HepG2 (cell line): ENCODE measurements around the gene SECTM1. TPM values are rescaled to one million over a fixed set of nuclear protein-coding genes. Genes with fewer than 3 reads are reported as not detected.

Experiments
- DPF2 ChIP-seq: sonication (generic); formaldehyde crosslinking; IDR thresholded peaks from 2 replicates; pipeline ENCODE4 v1.4.0; 2020; ENCODE audit warnings: mild to moderate bottlenecking, low read depth, missing genetic modification reagents, borderline replicate concordance
- FIP1L1 ChIP-seq: fragments of 200-400 bp; formaldehyde crosslinking; IDR thresholded peaks from 2 replicates; pipeline ENCODE4 v1.6.1; 2018; ENCODE audit warnings: low read depth, mild to moderate bottlenecking, low read length, moderate library complexity, borderline replicate concordance; ENCODE audit not compliant: insufficient read depth
- HIVEP1 ChIP-seq: sonication (generic); formaldehyde crosslinking; IDR thresholded peaks from 2 replicates; pipeline ENCODE4 v1.4.0; 2020; ENCODE audit warnings: mild to moderate bottlenecking, missing genetic modification reagents
- HMG20B ChIP-seq: conservative IDR thresholded peaks from 2 replicates; pipeline ENCODE4 v1.6.1; 2016; ENCODE audit warnings: missing genetic modification reagents, missing compliant biosample characterization
- KAT7 ChIP-seq: IDR thresholded peaks from 2 replicates; pipeline ENCODE4 v1.6.1; 2018; ENCODE audit warnings: borderline replicate concordance, missing compliant biosample characterization
- KDM4B ChIP-seq: sonication (generic); formaldehyde crosslinking; IDR thresholded peaks from 2 replicates; pipeline ENCODE4 v1.4.0; 2020; ENCODE audit warnings: missing genetic modification reagents
- KLF12 ChIP-seq: sonication (generic); formaldehyde crosslinking; IDR thresholded peaks from 2 replicates; pipeline ENCODE4 v1.4.0; 2020; ENCODE audit warnings: missing genetic modification reagents, borderline replicate concordance
- PAF1 ChIP-seq: IDR thresholded peaks from 2 replicates; pipeline ENCODE4 v1.6.1; 2016; ENCODE audit warnings: missing genetic modification reagents, missing compliant biosample characterization
- RARA ChIP-seq: IDR thresholded peaks from 2 replicates; pipeline ENCODE4 v1.6.1; 2016; ENCODE audit warnings: missing genetic modification reagents, missing compliant biosample characterization
- SOX6 ChIP-seq, 2 experiments: fragments of 450-650 bp in 1 of 2; sonication (generic) in 1 of 2; formaldehyde crosslinking in 1 of 2; IDR thresholded peaks; 2 replicates each; pipeline versions ENCODE4 v1.4.0 to v1.6.1; 2017 to 2020; ENCODE audit warnings: antibody characterized with exemption in 1 of 2, mild to moderate bottlenecking in 1 of 2, missing genetic modification reagents in 1 of 2
- TP53 ChIP-seq: sonication (generic); formaldehyde crosslinking; conservative IDR thresholded peaks from 2 replicates; pipeline ENCODE4 v1.4.0; 2020; ENCODE audit warnings: missing genetic modification reagents
- ZFP36L1 ChIP-seq: sonication (generic); formaldehyde crosslinking; IDR thresholded peaks from 2 replicates; pipeline ENCODE4 v1.8.0; 2022; ENCODE audit warnings: mild to moderate bottlenecking, missing genetic modification reagents, moderate library complexity
- ZNF207 ChIP-seq: fragments of 450-650 bp; IDR thresholded peaks from 2 replicates; pipeline ENCODE4 v1.6.1; 2016; ENCODE audit warnings: antibody characterized with exemption, borderline replicate concordance
- ZNF263 ChIP-seq: sonication (generic); formaldehyde crosslinking; IDR thresholded peaks from 2 replicates; pipeline ENCODE4 v1.4.0; 2020; ENCODE audit warnings: missing genetic modification reagents
- ZNF839 ChIP-seq: sonication (generic); formaldehyde crosslinking; IDR thresholded peaks from 2 replicates; pipeline ENCODE4 v1.4.0; 2020; ENCODE audit warnings: missing genetic modification reagents, mild to moderate bottlenecking, borderline replicate concordance
- polyA plus RNA-seq, 8 experiments: library from polyadenylated mRNA; depleted of rRNA in 3 of 8; stranded (reverse) in 7 of 8; unstranded in 1 of 8; fragments of >200 nt; fragmentation: Illumina TruSeq in 4 of 8; extraction: Trizol in 4 of 8; gene quantifications; 2 replicates each; pipeline versions ENCODE4 v1.2.1 to v1.2.3, GENCODE V29; 2011 to 2016; ENCODE audit warnings: low read depth in 4 of 8, missing spikeins in 1 of 8, mixed read lengths in 1 of 8; ENCODE audit not compliant: insufficient read depth in 1 of 8
- total RNA-seq, 5 experiments: library from RNA; depleted of rRNA; stranded (reverse); fragments of >200 nt; fragmentation: Illumina TruSeq; extraction: Trizol; gene quantifications; 2 replicates each; pipeline ENCODE4 v1.2.3, GENCODE V29; 2016; ENCODE audit warnings: low read depth in 1 of 5
- TF ChIP-seq, protein P1 (sequence below), 2 experiments: sonication (generic) in 1 of 2; formaldehyde crosslinking in 1 of 2; IDR thresholded peaks; 2 replicates each; pipeline versions ENCODE4 v1.6.1 to v1.9.0; 2014 to 2022; ENCODE audit warnings: antibody characterized with exemption in 1 of 2, borderline replicate concordance in 1 of 2, inconsistent platforms in 1 of 2, low read depth in 1 of 2, missing genetic modification reagents in 1 of 2
- TF ChIP-seq, protein P2 (sequence below): sonication (generic); formaldehyde crosslinking; conservative IDR thresholded peaks from 2 replicates; pipeline ENCODE4 v1.8.0; 2022; ENCODE audit warnings: low read depth, missing genetic modification reagents
- TF ChIP-seq, protein P3 (sequence below): sonication (generic); formaldehyde crosslinking; IDR thresholded peaks from 2 replicates; pipeline ENCODE4 v1.5.1; 2020; ENCODE audit warnings: mild to moderate bottlenecking, missing genetic modification reagents

The SECTM1 gene
- total and polyA plus RNA-seq, 2 of the 13 experiments (the other 11 are each of a cell fraction or from before 2014, with no cell fraction given) = 3.5 to 5.3 TPM

DNA sequence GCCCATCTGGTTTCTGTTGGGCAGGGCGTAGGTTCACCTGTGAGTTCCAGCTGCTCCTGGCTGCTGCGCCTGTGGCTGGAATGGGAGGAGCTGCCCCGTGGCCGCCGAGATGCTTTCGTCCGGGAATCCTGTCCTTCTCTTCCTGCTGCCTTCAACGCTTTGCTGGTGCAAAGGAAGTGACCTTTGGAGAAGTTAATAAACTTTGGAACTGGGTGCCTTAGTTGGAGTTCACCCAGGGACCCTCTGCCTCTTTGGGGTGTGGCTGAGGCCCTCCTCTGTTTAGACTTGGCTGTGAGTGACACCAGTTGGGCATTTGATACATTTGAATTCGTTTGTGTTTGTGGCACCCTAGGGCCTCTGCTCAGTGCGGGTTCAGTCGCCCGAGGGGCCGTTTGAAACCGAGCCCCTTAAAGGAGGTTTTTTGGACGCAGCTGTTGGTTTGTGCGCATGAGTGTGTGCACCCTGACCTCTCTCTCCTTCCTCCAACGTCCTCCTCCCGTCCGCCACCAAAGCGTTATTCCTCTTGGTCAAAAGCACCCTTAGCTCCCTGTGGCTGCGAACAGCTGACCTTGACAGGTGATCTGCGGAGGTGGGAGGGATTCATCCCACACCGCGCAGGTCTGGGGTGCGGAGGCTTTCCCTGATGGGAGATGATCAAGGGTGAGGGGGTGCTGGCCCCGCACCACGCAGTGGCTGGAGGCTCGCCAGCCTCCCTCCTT is 9.0 kb upstream of the SECTM1 start (continued):
- no peak for TF ChIP-seq RARA (CRISPR knock-in tag)
- peak; percentile 87 for TF ChIP-seq ZNF263 (CRISPR knock-in tag)
- TF ChIP-seq, protein P1, sequence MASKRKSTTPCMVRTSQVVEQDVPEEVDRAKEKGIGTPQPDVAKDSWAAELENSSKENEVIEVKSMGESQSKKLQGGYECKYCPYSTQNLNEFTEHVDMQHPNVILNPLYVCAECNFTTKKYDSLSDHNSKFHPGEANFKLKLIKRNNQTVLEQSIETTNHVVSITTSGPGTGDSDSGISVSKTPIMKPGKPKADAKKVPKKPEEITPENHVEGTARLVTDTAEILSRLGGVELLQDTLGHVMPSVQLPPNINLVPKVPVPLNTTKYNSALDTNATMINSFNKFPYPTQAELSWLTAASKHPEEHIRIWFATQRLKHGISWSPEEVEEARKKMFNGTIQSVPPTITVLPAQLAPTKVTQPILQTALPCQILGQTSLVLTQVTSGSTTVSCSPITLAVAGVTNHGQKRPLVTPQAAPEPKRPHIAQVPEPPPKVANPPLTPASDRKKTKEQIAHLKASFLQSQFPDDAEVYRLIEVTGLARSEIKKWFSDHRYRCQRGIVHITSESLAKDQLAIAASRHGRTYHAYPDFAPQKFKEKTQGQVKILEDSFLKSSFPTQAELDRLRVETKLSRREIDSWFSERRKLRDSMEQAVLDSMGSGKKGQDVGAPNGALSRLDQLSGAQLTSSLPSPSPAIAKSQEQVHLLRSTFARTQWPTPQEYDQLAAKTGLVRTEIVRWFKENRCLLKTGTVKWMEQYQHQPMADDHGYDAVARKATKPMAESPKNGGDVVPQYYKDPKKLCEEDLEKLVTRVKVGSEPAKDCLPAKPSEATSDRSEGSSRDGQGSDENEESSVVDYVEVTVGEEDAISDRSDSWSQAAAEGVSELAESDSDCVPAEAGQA (IDR thresholded peaks at IDR 0.05; ENCODE audit: low read depth) = no peak
- TF ChIP-seq, protein P1 (CRISPR knock-in tag; IDR thresholded peaks at IDR 0.05; ENCODE audit: borderline replicate concordance) = no peak
- TF ChIP-seq HMG20B (CRISPR knock-in tag) = no peak
- TF ChIP-seq FIP1L1 = no peak
- TF ChIP-seq HIVEP1 (CRISPR knock-in tag) = 0 out of 2 replicates have a peak, but pooled peaks have one; percentile 17
- TF ChIP-seq, protein P2, sequence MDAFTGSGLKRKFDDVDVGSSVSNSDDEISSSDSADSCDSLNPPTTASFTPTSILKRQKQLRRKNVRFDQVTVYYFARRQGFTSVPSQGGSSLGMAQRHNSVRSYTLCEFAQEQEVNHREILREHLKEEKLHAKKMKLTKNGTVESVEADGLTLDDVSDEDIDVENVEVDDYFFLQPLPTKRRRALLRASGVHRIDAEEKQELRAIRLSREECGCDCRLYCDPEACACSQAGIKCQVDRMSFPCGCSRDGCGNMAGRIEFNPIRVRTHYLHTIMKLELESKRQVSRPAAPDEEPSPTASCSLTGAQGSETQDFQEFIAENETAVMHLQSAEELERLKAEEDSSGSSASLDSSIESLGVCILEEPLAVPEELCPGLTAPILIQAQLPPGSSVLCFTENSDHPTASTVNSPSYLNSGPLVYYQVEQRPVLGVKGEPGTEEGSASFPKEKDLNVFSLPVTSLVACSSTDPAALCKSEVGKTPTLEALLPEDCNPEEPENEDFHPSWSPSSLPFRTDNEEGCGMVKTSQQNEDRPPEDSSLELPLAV (CRISPR knock-in tag) = no peak
- no peak for TF ChIP-seq ZNF207
- TF ChIP-seq DPF2 (CRISPR knock-in tag) = no peak; the same call in 1 of the 2 replicates
- TF ChIP-seq TP53 (CRISPR knock-in tag) = no peak
- TF ChIP-seq SOX6 (IDR thresholded peaks at IDR 0.05) = no peak
- peak; percentile 49 for TF ChIP-seq SOX6 (CRISPR knock-in tag; IDR thresholded peaks at IDR 0.05)
- TF ChIP-seq ZNF839 = no peak
- no peak for TF ChIP-seq KDM4B (CRISPR knock-in tag)
- TF ChIP-seq PAF1 (CRISPR knock-in tag) = 0 out of 2 replicates have a peak, but pooled peaks have one; percentile 18
- TF ChIP-seq, protein P3, sequence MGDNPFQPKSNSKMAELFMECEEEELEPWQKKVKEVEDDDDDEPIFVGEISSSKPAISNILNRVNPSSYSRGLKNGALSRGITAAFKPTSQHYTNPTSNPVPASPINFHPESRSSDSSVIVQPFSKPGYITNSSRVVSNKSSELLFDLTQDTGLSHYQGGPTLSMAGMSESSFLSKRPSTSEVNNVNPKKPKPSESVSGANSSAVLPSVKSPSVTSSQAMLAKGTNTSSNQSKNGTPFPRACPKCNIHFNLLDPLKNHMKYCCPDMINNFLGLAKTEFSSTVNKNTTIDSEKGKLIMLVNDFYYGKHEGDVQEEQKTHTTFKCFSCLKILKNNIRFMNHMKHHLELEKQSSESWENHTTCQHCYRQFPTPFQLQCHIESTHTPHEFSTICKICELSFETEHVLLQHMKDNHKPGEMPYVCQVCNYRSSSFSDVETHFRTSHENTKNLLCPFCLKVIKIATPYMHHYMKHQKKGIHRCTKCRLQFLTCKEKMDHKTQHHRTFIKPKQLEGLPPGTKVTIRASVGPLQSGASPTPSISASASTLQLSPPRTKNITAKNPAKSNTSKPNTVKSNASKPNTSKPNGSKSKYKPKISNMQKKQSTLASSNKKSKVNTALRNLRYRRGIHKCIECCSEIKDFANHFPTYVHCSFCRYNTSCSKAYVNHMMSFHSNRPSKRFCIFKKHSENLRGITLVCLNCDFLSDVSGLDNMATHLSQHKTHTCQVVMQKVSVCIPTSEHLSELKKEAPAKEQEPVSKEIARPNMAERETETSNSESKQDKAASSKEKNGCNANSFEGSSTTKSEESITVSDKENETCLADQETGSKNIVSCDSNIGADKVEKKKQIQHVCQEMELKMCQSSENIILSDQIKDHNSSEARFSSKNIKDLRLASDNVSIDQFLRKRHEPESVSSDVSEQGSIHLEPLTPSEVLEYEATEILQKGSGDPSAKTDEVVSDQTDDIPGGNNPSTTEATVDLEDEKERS = no peak
- TF ChIP-seq ZFP36L1 = no peak
- no peak for TF ChIP-seq KAT7
- TF ChIP-seq KLF12 (CRISPR knock-in tag) = no peak
